ENCODE data around the gene ZDHHC11B.
"Not testable (repeated sequence)": the region's sequence is repeated elsewhere in the genome, so short reads cannot be mapped to it uniquely, and the experiment has no call there.

ZDHHC11B gene

GRCh38 chr5:729225-729624 lies 55.3 kb downstream of the ZDHHC11B start:
- H3K36me3 ChIP-seq (ENCODE audit: control insufficient read depth in 2 of 2, insufficient read depth in 1 of 2, low read length in 2 of 2); H3K4me1 ChIP-seq (ENCODE audit: control insufficient read depth, insufficient read depth, low read length); H3K4me3 ChIP-seq (ENCODE audit: low read depth, low read length); CTCF ChIA-PET; H3K27ac ChIP-seq (ENCODE audit: extremely low read depth, low read depth, low read length); H3K9me3 ChIP-seq (ENCODE audit: control insufficient read depth, insufficient read depth, low read depth, low read length); POLR2A ChIA-PET: not testable (repeated sequence)

GRCh38 chr5:727087-727486 lies 57.4 kb downstream of the ZDHHC11B start:
- H3K4me3 ChIP-seq (ENCODE audit: low read depth, low read length); CTCF ChIA-PET; H3K9me3 ChIP-seq (ENCODE audit: control insufficient read depth, insufficient read depth, low read depth, low read length); POLR2A ChIA-PET; H3K4me1 ChIP-seq (ENCODE audit: control insufficient read depth, insufficient read depth, low read length); H3K27ac ChIP-seq (ENCODE audit: extremely low read depth, low read depth, low read length); H3K36me3 ChIP-seq (ENCODE audit: control insufficient read depth in 2 of 2, insufficient read depth in 1 of 2, low read length in 2 of 2): not testable (repeated sequence)

- H3K4me3 ChIP-seq (ENCODE audit: low read depth, low read length); POLR2A ChIA-PET; CTCF ChIA-PET: not testable (repeated sequence)
Measured at GRCh38 chr5:723865-724264, 60.7 kb downstream of the ZDHHC11B start.

DNA sequence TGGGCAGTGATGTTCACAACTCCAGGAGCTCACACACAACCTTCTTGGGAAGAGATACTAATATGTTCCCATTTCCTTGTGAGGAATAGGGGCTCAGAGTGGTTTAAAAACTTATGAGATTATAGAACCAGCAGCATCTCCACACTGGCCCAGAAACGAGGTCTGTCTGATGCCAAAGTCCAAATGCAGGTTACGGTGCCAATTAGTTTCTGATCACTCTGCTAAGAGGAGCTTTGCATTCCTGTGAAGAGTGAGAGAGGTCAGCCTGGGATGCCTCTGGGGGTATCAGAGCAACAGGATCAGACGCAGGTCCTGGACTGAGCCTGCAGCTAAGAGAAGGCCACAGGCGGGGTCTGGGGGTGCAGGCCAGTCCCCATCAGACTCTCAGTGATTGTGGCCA lies 61.2 kb downstream of the ZDHHC11B start:
- H3K27ac ChIP-seq (ENCODE audit: extremely low read depth, low read depth, low read length); H3K4me1 ChIP-seq (ENCODE audit: control insufficient read depth, insufficient read depth, low read length); POLR2A ChIA-PET; CTCF ChIA-PET; H3K9me3 ChIP-seq (ENCODE audit: control insufficient read depth, insufficient read depth, low read depth, low read length); H3K4me3 ChIP-seq (ENCODE audit: low read depth, low read length); H3K36me3 ChIP-seq (ENCODE audit: control insufficient read depth in 2 of 2, insufficient read depth in 1 of 2, low read length in 2 of 2): not testable (repeated sequence)

More at GRCh38 chr5:723865-724264, 60.7 kb downstream of the ZDHHC11B start:
- H3K27ac ChIP-seq (ENCODE audit: extremely low read depth, low read depth, low read length); H3K9me3 ChIP-seq (ENCODE audit: control insufficient read depth, insufficient read depth, low read depth, low read length); H3K36me3 ChIP-seq (ENCODE audit: control insufficient read depth in 2 of 2, insufficient read depth in 1 of 2, low read length in 2 of 2); H3K4me1 ChIP-seq (ENCODE audit: control insufficient read depth, insufficient read depth, low read length): not testable (repeated sequence)

DNA sequence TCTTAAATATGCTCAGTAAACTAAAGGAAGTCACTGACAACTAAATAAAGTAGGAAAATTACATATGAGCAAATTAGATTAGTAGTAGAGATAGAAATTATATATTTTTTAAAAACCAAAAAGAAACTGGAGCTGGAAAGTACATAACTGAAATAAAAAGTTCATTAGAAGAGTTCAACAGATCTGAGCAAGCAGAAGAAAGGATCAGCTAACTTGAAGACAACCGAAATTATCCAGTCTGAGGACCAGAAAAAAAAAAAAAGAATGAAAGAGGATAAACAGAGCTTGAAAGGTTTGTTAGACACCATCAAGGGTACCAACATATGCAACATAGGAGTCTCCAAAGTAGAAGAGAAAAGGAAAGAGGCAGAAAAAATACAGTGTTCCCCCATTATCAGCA lies 65.2 kb downstream of the ZDHHC11B start:
- H3K4me3 ChIP-seq (ENCODE audit: low read depth, low read length); H3K36me3 ChIP-seq (ENCODE audit: control insufficient read depth in 2 of 2, insufficient read depth in 1 of 2, low read length in 2 of 2); H3K27ac ChIP-seq (ENCODE audit: extremely low read depth, low read depth, low read length); H3K9me3 ChIP-seq (ENCODE audit: control insufficient read depth, insufficient read depth, low read depth, low read length); POLR2A ChIA-PET; H3K4me1 ChIP-seq (ENCODE audit: control insufficient read depth, insufficient read depth, low read length): not testable (repeated sequence)
- CTCF ChIA-PET = interaction anchor here (0.6 kb wide), 2 partner anchors 80 to 290 kb away, joined by 3 to 5 read pairs; no protein-coding TSS in a partner anchor

GRCh38 chr5:717143-717542 lies 67.4 kb downstream of the ZDHHC11B start:
- H3K27ac ChIP-seq (ENCODE audit: extremely low read depth, low read depth, low read length) = no peak overlapping the region
- no peaks in the 10 kb centered on the region for H3K9me3 ChIP-seq (ENCODE audit: control insufficient read depth, insufficient read depth, low read depth, low read length)
- CTCF ChIA-PET = no interaction called here
- no peaks in the 10 kb centered on the region for H3K36me3 ChIP-seq (ENCODE audit: control insufficient read depth in 2 of 2, insufficient read depth in 1 of 2, low read length in 2 of 2)
- no peak overlapping the region for H3K4me3 ChIP-seq (ENCODE audit: low read depth, low read length)
- POLR2A ChIA-PET = no interaction called here
- no peaks in the 10 kb centered on the region for H3K4me1 ChIP-seq (ENCODE audit: control insufficient read depth, insufficient read depth, low read length)
- no peak for TF ChIP-seq ZBTB48 (tag by site-specific recombination; IDR thresholded peaks at IDR 0.05)
- no peak for TF ChIP-seq HOXC10 (CRISPR knock-in tag; IDR thresholded peaks at IDR 0.05)
- TF ChIP-seq, protein P1, sequence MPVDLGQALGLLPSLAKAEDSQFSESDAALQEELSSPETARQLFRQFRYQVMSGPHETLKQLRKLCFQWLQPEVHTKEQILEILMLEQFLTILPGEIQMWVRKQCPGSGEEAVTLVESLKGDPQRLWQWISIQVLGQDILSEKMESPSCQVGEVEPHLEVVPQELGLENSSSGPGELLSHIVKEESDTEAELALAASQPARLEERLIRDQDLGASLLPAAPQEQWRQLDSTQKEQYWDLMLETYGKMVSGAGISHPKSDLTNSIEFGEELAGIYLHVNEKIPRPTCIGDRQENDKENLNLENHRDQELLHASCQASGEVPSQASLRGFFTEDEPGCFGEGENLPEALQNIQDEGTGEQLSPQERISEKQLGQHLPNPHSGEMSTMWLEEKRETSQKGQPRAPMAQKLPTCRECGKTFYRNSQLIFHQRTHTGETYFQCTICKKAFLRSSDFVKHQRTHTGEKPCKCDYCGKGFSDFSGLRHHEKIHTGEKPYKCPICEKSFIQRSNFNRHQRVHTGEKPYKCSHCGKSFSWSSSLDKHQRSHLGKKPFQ (tag by site-specific recombination; IDR thresholded peaks at IDR 0.05) = no peak
- no peak for TF ChIP-seq ZNF621 (tag by site-specific recombination; IDR thresholded peaks at IDR 0.05)
- TF ChIP-seq ZNF362 (tag by site-specific recombination; IDR thresholded peaks at IDR 0.05) = no peak
- no peak for TF ChIP-seq RBAK (tag by site-specific recombination; IDR thresholded peaks at IDR 0.05)
- no peak for TF ChIP-seq ZNF354C (tag by site-specific recombination; IDR thresholded peaks at IDR 0.05; ENCODE audit: borderline replicate concordance, low read depth)
- TF ChIP-seq KLF16 (tag by site-specific recombination; IDR thresholded peaks at IDR 0.05) = no peak
- no peak for TF ChIP-seq ZNF544 (tag by site-specific recombination; IDR thresholded peaks at IDR 0.05)
- no peak for TF ChIP-seq YY2 (tag by site-specific recombination; IDR thresholded peaks at IDR 0.05)
- no peak for TF ChIP-seq ZNF184 (tag by site-specific recombination; IDR thresholded peaks at IDR 0.05)
- no peak for TF ChIP-seq ZNF121 (tag by site-specific recombination; IDR thresholded peaks at IDR 0.05)
- no peak for TF ChIP-seq ZNF837 (tag by site-specific recombination; IDR thresholded peaks at IDR 0.05)
- TF ChIP-seq ZEB2 (tag by site-specific recombination; IDR thresholded peaks at IDR 0.05) = no peak
- TF ChIP-seq, protein P2, sequence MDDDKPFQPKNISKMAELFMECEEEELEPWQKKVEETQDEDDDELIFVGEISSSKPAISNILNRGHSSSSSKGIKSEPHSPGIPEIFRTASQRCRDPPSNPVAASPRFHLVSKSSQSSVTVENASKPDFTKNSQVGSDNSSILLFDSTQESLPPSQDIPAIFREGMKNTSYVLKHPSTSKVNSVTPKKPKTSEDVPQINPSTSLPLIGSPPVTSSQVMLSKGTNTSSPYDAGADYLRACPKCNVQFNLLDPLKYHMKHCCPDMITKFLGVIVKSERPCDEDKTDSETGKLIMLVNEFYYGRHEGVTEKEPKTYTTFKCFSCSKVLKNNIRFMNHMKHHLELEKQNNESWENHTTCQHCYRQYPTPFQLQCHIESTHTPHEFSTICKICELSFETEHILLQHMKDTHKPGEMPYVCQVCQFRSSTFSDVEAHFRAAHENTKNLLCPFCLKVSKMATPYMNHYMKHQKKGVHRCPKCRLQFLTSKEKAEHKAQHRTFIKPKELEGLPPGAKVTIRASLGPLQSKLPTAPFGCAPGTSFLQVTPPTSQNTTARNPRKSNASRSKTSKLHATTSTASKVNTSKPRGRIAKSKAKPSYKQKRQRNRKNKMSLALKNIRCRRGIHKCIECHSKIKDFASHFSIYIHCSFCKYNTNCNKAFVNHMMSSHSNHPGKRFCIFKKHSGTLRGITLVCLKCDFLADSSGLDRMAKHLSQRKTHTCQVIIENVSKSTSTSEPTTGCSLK (tag by site-specific recombination; IDR thresholded peaks at IDR 0.05) = no peak
- TF ChIP-seq ZNF510 (tag by site-specific recombination; IDR thresholded peaks at IDR 0.05; ENCODE audit: insufficient replicate concordance) = no peak
- TF ChIP-seq SETDB1 (IDR thresholded peaks at IDR 0.05; ENCODE audit: insufficient read length, low read length) = no peak
